Panc1 (cell line): ENCODE results near the gene CCDC192. TPM values are rescaled to one million over a fixed set of nuclear protein-coding genes. Genes with fewer than 3 reads are reported as not detected.

Experiments used
- ATAC-seq: fragments of 200-7000 bp; cut with Tn5 transposase; 2 replicates; pipeline ENCODE4 v1.9.1; 2020; ENCODE audit warnings: mild to moderate bottlenecking, moderate library complexity
- BruUV-seq: library from RNA; stranded (reverse); fragments of 400-500 nt; replicated peaks from 2 replicates; lab custom pipeline; 2021; lab: Mats Ljungman, UMichigan
- CTCF ChIA-PET: fragments of 300-600 bp; sonication (Branson Sonifier 250); formaldehyde crosslinking; loops from one replicate; lab custom pipeline; 2022; ENCODE audit warnings: antibody characterized with exemption; lab: Charles Lee
- POLR2A ChIA-PET: fragments of 300-600 bp; sonication (Branson Sonifier 250); formaldehyde crosslinking; loops from one replicate; lab custom pipeline; 2022; ENCODE audit warnings: antibody characterized with exemption; lab: Charles Lee
- DNase-seq: peaks from one replicate; pipeline ENCODE4 v3.0.0-alpha.2; 2010; ENCODE audit warnings: low read depth, low spot score
- H3K27ac ChIP-seq: 2 replicates; pipeline ENCODE4 v1.5.1; 2011; ENCODE audit warnings: mild to moderate bottlenecking, low read length, inconsistent platforms
- H3K27me3 ChIP-seq: fragments of 200-500 bp; sonication (Bioruptor generic); 2 replicates; pipeline ENCODE4 v1.6.0; 2014; ENCODE audit warnings: low read length, inconsistent platforms; ENCODE audit not compliant: control insufficient read depth, insufficient read depth
- H3K36me3 ChIP-seq: fragments of 200-500 bp; sonication (Bioruptor generic); 2 replicates; pipeline ENCODE4 v1.5.1; 2014; ENCODE audit warnings: inconsistent platforms, mild to moderate bottlenecking, low read length, moderate library complexity; ENCODE audit not compliant: control insufficient read depth, insufficient read depth
- H3K4me1 ChIP-seq: 2 replicates; pipeline ENCODE4 v1.5.1; 2011; ENCODE audit warnings: inconsistent platforms, mild to moderate bottlenecking, low read length, moderate library complexity; ENCODE audit not compliant: control insufficient read depth, insufficient read depth
- H3K4me3 ChIP-seq, 2 experiments: 2 replicates each; pipeline ENCODE4 v1.5.1; 2011 to 2012; ENCODE audit warnings: low read depth in 2 of 2, low read length in 2 of 2, mild to moderate bottlenecking in 2 of 2, inconsistent platforms in 1 of 2, moderate library complexity in 1 of 2
- H3K9me3 ChIP-seq: fragments of 200-500 bp; sonication (Bioruptor generic); 2 replicates; pipeline ENCODE4 v1.5.1; 2014; ENCODE audit warnings: low read depth, mild to moderate bottlenecking, inconsistent platforms, low read length, moderate library complexity; ENCODE audit not compliant: control insufficient read depth, insufficient read depth
- POLR2AphosphoS5 ChIP-seq: IDR thresholded peaks from 2 replicates; pipeline ENCODE4 v1.6.1; 2012; ENCODE audit warnings: mild to moderate bottlenecking, low read depth, low read length, moderate library complexity
- SIN3A ChIP-seq: IDR thresholded peaks from 2 replicates; pipeline ENCODE4 v1.6.1; 2012; ENCODE audit warnings: low read depth, mild to moderate bottlenecking, low read length, moderate library complexity, borderline replicate concordance; ENCODE audit not compliant: insufficient read depth
- TCF7L2 ChIP-seq: IDR thresholded peaks from 2 replicates; pipeline ENCODE4 v1.6.1; 2011; ENCODE audit warnings: mild to moderate bottlenecking, low read depth, low read length, inconsistent platforms
- in situ Hi-C: cut with HindIII; loops from 2 replicates; pipeline ENCODE4 v1.10.0; 2016; ENCODE audit warnings: low sequenced_read_pairs, low pct_unique_long_range_greater_than_20kb
- intact Hi-C: fragments of 100-400 bp; cut with micrococcal nuclease; formaldehyde crosslinking; loops from one replicate; pipeline ENCODE4 v1.10.0; 2022; ENCODE audit not compliant: unreplicated experiment
- total RNA-seq: library from RNA; stranded (reverse); gene quantifications from one replicate; pipeline ENCODE4 v1.2.1, GENCODE V29; 2021; ENCODE audit not compliant: unreplicated experiment
- TF ChIP-seq, protein P1 (sequence below): fragments of 450-650 bp; IDR thresholded peaks from 2 replicates; pipeline ENCODE4 v1.5.1; 2017; ENCODE audit warnings: mild to moderate bottlenecking
- TF ChIP-seq, protein P2 (sequence below), 2 experiments: IDR thresholded peaks; 2 replicates each; pipeline ENCODE4 v1.6.1; 2011 to 2012; ENCODE audit warnings: low read depth in 2 of 2, control low read depth in 1 of 2, low read length in 1 of 2, mild to moderate bottlenecking in 1 of 2, moderate library complexity in 1 of 2; ENCODE audit not compliant: insufficient read depth in 1 of 2

Gene CCDC192
- total RNA-seq, 1 experiment from 2014 or later = not detected

DNA sequence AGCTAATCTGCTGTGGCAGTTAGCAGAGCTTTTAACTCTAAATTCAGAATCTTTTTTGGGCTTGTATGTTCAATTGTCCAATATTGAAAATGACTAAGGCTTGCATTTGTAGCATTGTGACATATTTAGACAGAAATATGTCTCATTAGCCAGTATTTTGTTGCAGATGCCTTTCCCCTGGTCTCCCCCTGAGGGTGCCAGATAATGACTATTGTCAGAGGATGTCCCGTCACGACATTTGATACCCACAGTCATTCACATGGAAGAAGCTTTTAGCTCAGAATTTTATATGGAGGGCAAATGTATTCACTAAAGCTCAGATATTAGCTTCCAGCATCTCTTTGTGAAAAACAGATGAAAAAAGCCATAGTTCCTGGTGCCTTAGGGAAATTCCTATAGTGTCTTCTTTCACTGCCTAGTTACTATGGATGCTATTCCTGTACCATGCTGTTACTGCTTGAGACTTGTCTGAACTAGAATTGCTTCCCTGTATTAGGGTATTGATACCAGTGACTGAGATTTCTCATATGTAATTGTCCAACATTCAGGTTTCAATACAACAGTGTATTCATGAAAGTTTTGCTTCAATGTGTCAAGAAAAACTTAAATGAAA, 96.2 kb downstream of the CCDC192 start:
- intact Hi-C loops (no loop called here), in situ Hi-C loops (no loop called here)
- BruUV-seq = no TSS peak
- Histone ChIP-seq H3K4me3 (no peak overlapping the region), H3K9me3 (no peaks in the 10 kb centered on the region), H3K27ac (no peak overlapping the region), H3K36me3 (no peaks in the 10 kb centered on the region), H3K4me1 (no peaks in the 10 kb centered on the region), H3K27me3 (no peaks in the 10 kb centered on the region)
- TF ChIP-seq POLR2AphosphoS5 (no peak), TCF7L2 (no peak), SIN3A (no peak)
- TF ChIP-seq, protein P1, sequence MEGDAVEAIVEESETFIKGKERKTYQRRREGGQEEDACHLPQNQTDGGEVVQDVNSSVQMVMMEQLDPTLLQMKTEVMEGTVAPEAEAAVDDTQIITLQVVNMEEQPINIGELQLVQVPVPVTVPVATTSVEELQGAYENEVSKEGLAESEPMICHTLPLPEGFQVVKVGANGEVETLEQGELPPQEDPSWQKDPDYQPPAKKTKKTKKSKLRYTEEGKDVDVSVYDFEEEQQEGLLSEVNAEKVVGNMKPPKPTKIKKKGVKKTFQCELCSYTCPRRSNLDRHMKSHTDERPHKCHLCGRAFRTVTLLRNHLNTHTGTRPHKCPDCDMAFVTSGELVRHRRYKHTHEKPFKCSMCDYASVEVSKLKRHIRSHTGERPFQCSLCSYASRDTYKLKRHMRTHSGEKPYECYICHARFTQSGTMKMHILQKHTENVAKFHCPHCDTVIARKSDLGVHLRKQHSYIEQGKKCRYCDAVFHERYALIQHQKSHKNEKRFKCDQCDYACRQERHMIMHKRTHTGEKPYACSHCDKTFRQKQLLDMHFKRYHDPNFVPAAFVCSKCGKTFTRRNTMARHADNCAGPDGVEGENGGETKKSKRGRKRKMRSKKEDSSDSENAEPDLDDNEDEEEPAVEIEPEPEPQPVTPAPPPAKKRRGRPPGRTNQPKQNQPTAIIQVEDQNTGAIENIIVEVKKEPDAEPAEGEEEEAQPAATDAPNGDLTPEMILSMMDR = no peak
- TF ChIP-seq, protein P2, sequence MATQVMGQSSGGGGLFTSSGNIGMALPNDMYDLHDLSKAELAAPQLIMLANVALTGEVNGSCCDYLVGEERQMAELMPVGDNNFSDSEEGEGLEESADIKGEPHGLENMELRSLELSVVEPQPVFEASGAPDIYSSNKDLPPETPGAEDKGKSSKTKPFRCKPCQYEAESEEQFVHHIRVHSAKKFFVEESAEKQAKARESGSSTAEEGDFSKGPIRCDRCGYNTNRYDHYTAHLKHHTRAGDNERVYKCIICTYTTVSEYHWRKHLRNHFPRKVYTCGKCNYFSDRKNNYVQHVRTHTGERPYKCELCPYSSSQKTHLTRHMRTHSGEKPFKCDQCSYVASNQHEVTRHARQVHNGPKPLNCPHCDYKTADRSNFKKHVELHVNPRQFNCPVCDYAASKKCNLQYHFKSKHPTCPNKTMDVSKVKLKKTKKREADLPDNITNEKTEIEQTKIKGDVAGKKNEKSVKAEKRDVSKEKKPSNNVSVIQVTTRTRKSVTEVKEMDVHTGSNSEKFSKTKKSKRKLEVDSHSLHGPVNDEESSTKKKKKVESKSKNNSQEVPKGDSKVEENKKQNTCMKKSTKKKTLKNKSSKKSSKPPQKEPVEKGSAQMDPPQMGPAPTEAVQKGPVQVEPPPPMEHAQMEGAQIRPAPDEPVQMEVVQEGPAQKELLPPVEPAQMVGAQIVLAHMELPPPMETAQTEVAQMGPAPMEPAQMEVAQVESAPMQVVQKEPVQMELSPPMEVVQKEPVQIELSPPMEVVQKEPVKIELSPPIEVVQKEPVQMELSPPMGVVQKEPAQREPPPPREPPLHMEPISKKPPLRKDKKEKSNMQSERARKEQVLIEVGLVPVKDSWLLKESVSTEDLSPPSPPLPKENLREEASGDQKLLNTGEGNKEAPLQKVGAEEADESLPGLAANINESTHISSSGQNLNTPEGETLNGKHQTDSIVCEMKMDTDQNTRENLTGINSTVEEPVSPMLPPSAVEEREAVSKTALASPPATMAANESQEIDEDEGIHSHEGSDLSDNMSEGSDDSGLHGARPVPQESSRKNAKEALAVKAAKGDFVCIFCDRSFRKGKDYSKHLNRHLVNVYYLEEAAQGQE (IDR thresholded peaks at IDR 0.05; ENCODE audit: insufficient read depth in 1 of 2, low read depth in 2 of 2, low read length in 1 of 2) = no peak
- CTCF ChIA-PET = no interaction called here
- DNase-seq (no peak), ATAC-seq (no peak)
- POLR2A ChIA-PET = no interaction called here

DNA sequence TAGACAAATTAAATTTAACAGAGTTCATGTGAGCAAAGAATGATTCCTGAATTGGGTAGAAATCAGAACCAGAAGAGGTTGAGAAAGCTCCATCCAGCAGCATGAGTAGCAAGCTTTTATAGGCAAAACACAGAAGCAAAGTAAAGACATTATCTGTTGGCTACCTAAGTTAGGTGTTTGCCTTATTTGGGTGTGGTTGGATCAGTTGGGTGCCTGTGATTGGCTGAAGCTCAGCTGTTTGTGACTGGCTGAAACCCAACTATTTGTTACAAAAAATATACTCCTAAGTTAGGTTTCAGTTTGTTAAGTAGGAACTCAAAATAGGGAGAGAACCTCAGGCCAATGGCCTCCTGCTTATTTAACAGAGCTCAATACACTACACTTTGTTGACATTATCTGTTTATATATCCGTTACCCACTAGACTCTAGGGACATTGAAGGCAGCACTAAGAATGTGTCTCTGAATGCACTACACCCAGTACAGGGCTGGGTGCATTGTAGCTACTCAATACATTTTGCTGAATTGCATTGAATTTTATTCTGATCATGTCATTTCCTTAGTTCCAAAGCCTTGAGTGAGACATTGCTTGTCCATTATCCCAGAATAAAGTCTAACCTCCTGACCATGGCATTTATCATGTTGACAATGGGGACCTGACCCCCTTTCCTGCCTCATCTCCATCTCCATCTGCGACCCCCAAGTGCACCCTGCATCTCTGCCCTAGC, 98.7 kb downstream of the CCDC192 start:
- intact Hi-C loops = no loop called here
- H3K36me3 ChIP-seq = no peaks in the 10 kb centered on the region
- TF ChIP-seq, protein P2 (IDR thresholded peaks at IDR 0.05; ENCODE audit: insufficient read depth in 1 of 2, low read depth in 2 of 2, low read length in 1 of 2) = no peak
- TF ChIP-seq TCF7L2 (no peak), SIN3A (no peak), POLR2AphosphoS5 (no peak)
- TF ChIP-seq, protein P1 = no peak
- no peak overlapping the region for H3K27ac ChIP-seq
- BruUV-seq = no TSS peak
- H3K4me1 ChIP-seq = no peaks in the 10 kb centered on the region
- no peaks in the 10 kb centered on the region for H3K27me3 ChIP-seq
- no peak overlapping the region for H3K4me3 ChIP-seq
- no peaks in the 10 kb centered on the region for H3K9me3 ChIP-seq
- ChIA-PET CTCF (no interaction called here), POLR2A (no interaction called here)
- no peak for DNase-seq
- no peak for ATAC-seq
- in situ Hi-C loops = no loop called here
